Activated CD8-positive, alpha-beta memory T cell treated with anti-CD3 and anti-CD28 coated beads for 1 hour (primary cell): ENCODE measurements around the gene RYR1.
"Not testable (repeated sequence)": the region's sequence is repeated elsewhere in the genome, so short reads cannot be mapped to it uniquely, and the experiment has no call there.

Source experiments
- DNase-seq, 2 donors: peaks; one replicate each; pipeline ENCODE4 v3.0.0-alpha.2; 2020; ENCODE audit warnings: low read depth in 1 of 2; ENCODE audit errors: extremely low read depth in 1 of 2

RYR1 gene

GRCh38 chr19:38455031-38455430 lies 21.5 kb downstream of the RYR1 start:
- no peak for DNase-seq

- DNase-seq: no peak
Measured at GRCh38 chr19:38457202-38457601, 23.7 kb downstream of the RYR1 start.

- DNase-seq: no peak
Measured at GRCh38 chr19:38457690-38458405, 24.4 kb downstream of the RYR1 start.

- no peak for DNase-seq
Measured at GRCh38 chr19:38458991-38459390, 25.5 kb downstream of the RYR1 start.

GRCh38 chr19:38463365-38463764 lies 29.9 kb downstream of the RYR1 start:
- no peak for DNase-seq

GRCh38 chr19:38464421-38465082 lies 31.1 kb downstream of the RYR1 start:
- no peak for DNase-seq

- DNase-seq: no peak
Measured at GRCh38 chr19:38466050-38466449, 32.6 kb downstream of the RYR1 start.

- no peak for DNase-seq
Measured at GRCh38 chr19:38467541-38468525, 34.3 kb downstream of the RYR1 start.

GRCh38 chr19:38469151-38469550 lies 35.7 kb downstream of the RYR1 start:
- no peak for DNase-seq

- DNase-seq: no peak
Measured at GRCh38 chr19:38470788-38471480, 37.4 kb downstream of the RYR1 start.

- not testable (repeated sequence) for DNase-seq
Measured at GRCh38 chr19:38472725-38473124, 39.2 kb downstream of the RYR1 start.

- no peak for DNase-seq
Measured at GRCh38 chr19:38473201-38473600, 39.7 kb downstream of the RYR1 start.

GRCh38 chr19:38475176-38475575 lies 41.7 kb downstream of the RYR1 start:
- no peak for DNase-seq

- DNase-seq: no peak
Measured at GRCh38 chr19:38478273-38478971, 44.9 kb downstream of the RYR1 start.

- DNase-seq: no peak
Measured at GRCh38 chr19:38482496-38482895, 49.0 kb downstream of the RYR1 start.

- DNase-seq: no peak
Measured at GRCh38 chr19:38483016-38483630, 49.6 kb downstream of the RYR1 start.

GRCh38 chr19:38484747-38485146 lies 51.3 kb downstream of the RYR1 start:
- DNase-seq: no peak

- no peak for DNase-seq
Measured at GRCh38 chr19:38485541-38486285, 52.2 kb downstream of the RYR1 start.

GRCh38 chr19:38486731-38487336 lies 53.3 kb downstream of the RYR1 start:
- no peak for DNase-seq
